HepG2 (cell line): Measurements from ENCODE around the gene C6orf62. TPM values are rescaled to one million over a fixed set of nuclear protein-coding genes. Genes with fewer than 3 reads are reported as not detected.

Experiments used
- AHR ChIP-seq: IDR thresholded peaks from 2 replicates; pipeline ENCODE4 v1.6.1; 2018; ENCODE audit warnings: missing genetic modification reagents, missing compliant biosample characterization
- AKAP8 ChIP-seq: sonication (generic); formaldehyde crosslinking; IDR thresholded peaks from 2 replicates; pipeline ENCODE4 v1.5.1; 2020; ENCODE audit warnings: mild to moderate bottlenecking, missing genetic modification reagents
- ATRX ChIP-seq: sonication (generic); formaldehyde crosslinking; IDR thresholded peaks from 2 replicates; pipeline ENCODE4 v1.4.0; 2020; ENCODE audit warnings: missing genetic modification reagents, borderline replicate concordance
- FOXC1 ChIP-seq: sonication (generic); formaldehyde crosslinking; IDR thresholded peaks from 2 replicates; pipeline ENCODE4 v1.8.0; 2022; ENCODE audit warnings: mild to moderate bottlenecking, missing genetic modification reagents, borderline replicate concordance
- HOXA5 ChIP-seq: sonication (generic); formaldehyde crosslinking; IDR thresholded peaks from 2 replicates; pipeline ENCODE4 v1.4.0; 2020; ENCODE audit warnings: missing genetic modification reagents
- IRF9 ChIP-seq: sonication (generic); formaldehyde crosslinking; IDR thresholded peaks from 2 replicates; pipeline ENCODE4 v1.8.0; 2022; ENCODE audit warnings: missing genetic modification reagents, mild to moderate bottlenecking, borderline replicate concordance
- NCOR1 ChIP-seq: fragments of 200-600 bp; sonication (generic); IDR thresholded peaks from 2 replicates; pipeline ENCODE4 v1.7.0; 2017; ENCODE audit warnings: antibody characterized with exemption, low read length, borderline replicate concordance
- NFATC3 ChIP-seq: sonication (generic); formaldehyde crosslinking; IDR thresholded peaks from 2 replicates; pipeline ENCODE4 v1.5.1; 2020; ENCODE audit warnings: mild to moderate bottlenecking, missing genetic modification reagents
- NR0B2 ChIP-seq: sonication (generic); formaldehyde crosslinking; IDR thresholded peaks from 2 replicates; pipeline ENCODE4 v1.4.0; 2020; ENCODE audit warnings: mild to moderate bottlenecking, missing genetic modification reagents
- PLSCR1 ChIP-seq: sonication (generic); formaldehyde crosslinking; IDR thresholded peaks from 2 replicates; pipeline ENCODE4 v1.5.0; 2020; ENCODE audit warnings: missing genetic modification reagents, mild to moderate bottlenecking, borderline replicate concordance
- RBM39 ChIP-seq: fragments of 200-400 bp; formaldehyde crosslinking; IDR thresholded peaks from one replicate; pipeline ENCODE4 v1.6.1; 2018; ENCODE audit warnings: antibody characterized with exemption, mild to moderate bottlenecking, low read depth, low read length; ENCODE audit not compliant: poor library complexity, severe bottlenecking
- RNF2 ChIP-seq: fragments of 450-650 bp; conservative IDR thresholded peaks from 2 replicates; pipeline ENCODE4 v1.6.1; 2016; ENCODE audit warnings: low read depth
- ZFP82 ChIP-seq: sonication (generic); formaldehyde crosslinking; IDR thresholded peaks from 2 replicates; pipeline ENCODE4 v1.5.1; 2020; ENCODE audit warnings: mild to moderate bottlenecking, missing genetic modification reagents, borderline replicate concordance
- ZNF121 ChIP-seq: sonication (generic); formaldehyde crosslinking; IDR thresholded peaks from 2 replicates; pipeline ENCODE4 v1.5.0; 2020; ENCODE audit warnings: mild to moderate bottlenecking, missing genetic modification reagents
- ZNF124 ChIP-seq: sonication (generic); formaldehyde crosslinking; IDR thresholded peaks from 2 replicates; pipeline ENCODE4 v1.4.0; 2020; ENCODE audit warnings: missing genetic modification reagents
- ZNF543 ChIP-seq: sonication (generic); formaldehyde crosslinking; IDR thresholded peaks from 2 replicates; pipeline ENCODE4 v1.4.0; 2020; ENCODE audit warnings: mild to moderate bottlenecking, missing genetic modification reagents
- ZNF569 ChIP-seq: sonication (generic); formaldehyde crosslinking; IDR thresholded peaks from 2 replicates; pipeline ENCODE4 v1.5.0; 2020; ENCODE audit warnings: mild to moderate bottlenecking, missing genetic modification reagents, moderate library complexity, borderline replicate concordance
- ZNF598 ChIP-seq: sonication (generic); formaldehyde crosslinking; IDR thresholded peaks from 2 replicates; pipeline ENCODE4 v1.5.1; 2020; ENCODE audit warnings: mild to moderate bottlenecking, missing genetic modification reagents, borderline replicate concordance
- ZNF660 ChIP-seq: sonication (generic); formaldehyde crosslinking; IDR thresholded peaks from 2 replicates; pipeline ENCODE4 v1.5.1; 2020; ENCODE audit warnings: mild to moderate bottlenecking, low read depth, missing genetic modification reagents, borderline replicate concordance
- polyA plus RNA-seq, 8 experiments: library from polyadenylated mRNA; depleted of rRNA in 3 of 8; stranded (reverse) in 7 of 8; unstranded in 1 of 8; fragments of >200 nt; fragmentation: Illumina TruSeq in 4 of 8; extraction: Trizol in 4 of 8; gene quantifications; 2 replicates each; pipeline versions ENCODE4 v1.2.1 to v1.2.3, GENCODE V29; 2011 to 2016; ENCODE audit warnings: low read depth in 4 of 8, missing spikeins in 1 of 8, mixed read lengths in 1 of 8; ENCODE audit not compliant: insufficient read depth in 1 of 8
- total RNA-seq, 5 experiments: library from RNA; depleted of rRNA; stranded (reverse); fragments of >200 nt; fragmentation: Illumina TruSeq; extraction: Trizol; gene quantifications; 2 replicates each; pipeline ENCODE4 v1.2.3, GENCODE V29; 2016; ENCODE audit warnings: low read depth in 1 of 5
- TF ChIP-seq, protein P1 (sequence below): sonication (generic); formaldehyde crosslinking; IDR thresholded peaks from 2 replicates; pipeline ENCODE4 v1.4.0; 2020; ENCODE audit warnings: missing genetic modification reagents, borderline replicate concordance
- TF ChIP-seq, protein P2 (sequence below): sonication (generic); formaldehyde crosslinking; IDR thresholded peaks from 2 replicates; pipeline ENCODE4 v1.8.0; 2022; ENCODE audit warnings: low read depth, missing genetic modification reagents
- TF ChIP-seq, protein P3 (sequence below): sonication (generic); formaldehyde crosslinking; IDR thresholded peaks from 2 replicates; pipeline ENCODE4 v1.4.0; 2020; ENCODE audit warnings: mild to moderate bottlenecking, missing genetic modification reagents

The C6orf62 gene
- total and polyA plus RNA-seq, 2 of the 13 experiments (the other 11 are each of a cell fraction or from before 2014, with no cell fraction given) = 54.8 to 90.4 TPM

DNA sequence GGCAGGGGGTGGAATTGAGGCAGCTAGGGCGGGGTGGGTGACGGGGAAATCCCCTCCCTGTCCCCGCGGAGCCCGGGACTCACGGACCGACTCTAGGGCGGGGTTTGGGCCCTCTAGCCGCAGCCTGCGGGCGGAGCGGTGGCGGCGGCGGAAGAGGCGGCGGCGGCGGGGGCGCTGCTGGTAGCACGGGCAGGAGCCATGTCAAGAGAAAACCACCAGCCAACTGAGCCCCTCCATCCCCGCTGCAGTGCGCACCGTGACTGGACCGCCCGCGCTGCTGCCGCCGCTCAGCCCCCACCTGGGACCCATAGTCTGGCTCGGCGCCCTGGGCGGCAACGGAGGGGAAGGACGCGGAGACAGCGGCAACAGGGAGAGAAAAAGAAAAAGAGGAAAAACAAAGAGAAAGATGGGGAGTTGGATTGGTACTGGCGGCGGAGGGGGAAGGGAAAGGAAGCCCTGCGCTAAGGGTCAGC, 1.2 kb upstream of the C6orf62 start (continued):
- TF ChIP-seq NR0B2 (CRISPR knock-in tag) (no peak), ZNF121 (CRISPR knock-in tag) (no peak), ZNF569 (no peak), AKAP8 (no peak; the same call in 1 of the 2 replicates), ZNF660 (CRISPR knock-in tag) (peak; percentile 74; the same call in 1 of the 2 replicates), AHR (no peak), NFATC3 (CRISPR knock-in tag) (no peak), FOXC1 (CRISPR knock-in tag) (no peak), RNF2 (no peak), ZNF598 (CRISPR knock-in tag) (no peak), ZNF124 (CRISPR knock-in tag) (no peak), HOXA5 (CRISPR knock-in tag) (no peak), ZNF543 (CRISPR knock-in tag) (0 out of 2 replicates have a peak, but pooled peaks have one; percentile 59), ZFP82 (CRISPR knock-in tag) (no peak), IRF9 (CRISPR knock-in tag) (no peak; the same call in 1 of the 2 replicates), ATRX (CRISPR knock-in tag) (no peak), NCOR1 (no peak), PLSCR1 (CRISPR knock-in tag) (no peak), RBM39 (peak; percentile 93)
- TF ChIP-seq, protein P1, sequence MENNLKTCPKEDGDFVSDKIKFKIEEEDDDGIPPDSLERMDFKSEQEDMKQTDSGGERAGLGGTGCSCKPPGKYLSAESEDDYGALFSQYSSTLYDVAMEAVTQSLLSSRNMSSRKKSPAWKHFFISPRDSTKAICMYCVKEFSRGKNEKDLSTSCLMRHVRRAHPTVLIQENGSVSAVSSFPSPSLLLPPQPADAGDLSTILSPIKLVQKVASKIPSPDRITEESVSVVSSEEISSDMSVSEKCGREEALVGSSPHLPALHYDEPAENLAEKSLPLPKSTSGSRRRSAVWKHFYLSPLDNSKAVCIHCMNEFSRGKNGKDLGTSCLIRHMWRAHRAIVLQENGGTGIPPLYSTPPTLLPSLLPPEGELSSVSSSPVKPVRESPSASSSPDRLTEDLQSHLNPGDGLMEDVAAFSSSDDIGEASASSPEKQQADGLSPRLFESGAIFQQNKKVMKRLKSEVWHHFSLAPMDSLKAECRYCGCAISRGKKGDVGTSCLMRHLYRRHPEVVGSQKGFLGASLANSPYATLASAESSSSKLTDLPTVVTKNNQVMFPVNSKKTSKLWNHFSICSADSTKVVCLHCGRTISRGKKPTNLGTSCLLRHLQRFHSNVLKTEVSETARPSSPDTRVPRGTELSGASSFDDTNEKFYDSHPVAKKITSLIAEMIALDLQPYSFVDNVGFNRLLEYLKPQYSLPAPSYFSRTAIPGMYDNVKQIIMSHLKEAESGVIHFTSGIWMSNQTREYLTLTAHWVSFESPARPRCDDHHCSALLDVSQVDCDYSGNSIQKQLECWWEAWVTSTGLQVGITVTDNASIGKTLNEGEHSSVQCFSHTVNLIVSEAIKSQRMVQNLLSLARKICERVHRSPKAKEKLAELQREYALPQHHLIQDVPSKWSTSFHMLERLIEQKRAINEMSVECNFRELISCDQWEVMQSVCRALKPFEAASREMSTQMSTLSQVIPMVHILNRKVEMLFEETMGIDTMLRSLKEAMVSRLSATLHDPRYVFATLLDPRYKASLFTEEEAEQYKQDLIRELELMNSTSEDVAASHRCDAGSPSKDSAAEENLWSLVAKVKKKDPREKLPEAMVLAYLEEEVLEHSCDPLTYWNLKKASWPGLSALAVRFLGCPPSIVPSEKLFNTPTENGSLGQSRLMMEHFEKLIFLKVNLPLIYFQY = no peak; the same call in 1 of the 2 replicates
- TF ChIP-seq, protein P2, sequence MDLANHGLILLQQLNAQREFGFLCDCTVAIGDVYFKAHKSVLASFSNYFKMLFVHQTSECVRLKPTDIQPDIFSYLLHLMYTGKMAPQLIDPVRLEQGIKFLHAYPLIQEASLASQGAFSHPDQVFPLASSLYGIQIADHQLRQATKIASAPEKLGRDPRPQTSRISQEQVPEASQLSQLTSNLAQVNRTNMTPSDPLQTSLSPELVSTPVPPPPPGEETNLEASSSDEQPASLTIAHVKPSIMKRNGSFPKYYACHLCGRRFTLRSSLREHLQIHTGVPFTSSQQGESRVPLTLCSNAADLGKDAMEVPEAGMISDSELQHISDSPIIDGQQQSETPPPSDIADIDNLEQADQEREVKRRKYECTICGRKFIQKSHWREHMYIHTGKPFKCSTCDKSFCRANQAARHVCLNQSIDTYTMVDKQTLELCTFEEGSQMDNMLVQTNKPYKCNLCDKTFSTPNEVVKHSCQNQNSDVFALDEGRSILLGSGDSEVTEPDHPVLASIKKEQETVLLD (CRISPR knock-in tag) = peak; percentile 57
- TF ChIP-seq, protein P3, sequence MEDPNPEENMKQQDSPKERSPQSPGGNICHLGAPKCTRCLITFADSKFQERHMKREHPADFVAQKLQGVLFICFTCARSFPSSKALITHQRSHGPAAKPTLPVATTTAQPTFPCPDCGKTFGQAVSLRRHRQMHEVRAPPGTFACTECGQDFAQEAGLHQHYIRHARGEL (CRISPR knock-in tag) = 0 out of 2 replicates have a peak, but pooled peaks have one; percentile 14
